ENCODE data around the gene TMEM11.
A peak's percentile ranks its signal among the peaks of the same experiment; 100 is the strongest.

The TMEM11 gene, protein sequence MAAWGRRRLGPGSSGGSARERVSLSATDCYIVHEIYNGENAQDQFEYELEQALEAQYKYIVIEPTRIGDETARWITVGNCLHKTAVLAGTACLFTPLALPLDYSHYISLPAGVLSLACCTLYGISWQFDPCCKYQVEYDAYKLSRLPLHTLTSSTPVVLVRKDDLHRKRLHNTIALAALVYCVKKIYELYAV

DNA sequence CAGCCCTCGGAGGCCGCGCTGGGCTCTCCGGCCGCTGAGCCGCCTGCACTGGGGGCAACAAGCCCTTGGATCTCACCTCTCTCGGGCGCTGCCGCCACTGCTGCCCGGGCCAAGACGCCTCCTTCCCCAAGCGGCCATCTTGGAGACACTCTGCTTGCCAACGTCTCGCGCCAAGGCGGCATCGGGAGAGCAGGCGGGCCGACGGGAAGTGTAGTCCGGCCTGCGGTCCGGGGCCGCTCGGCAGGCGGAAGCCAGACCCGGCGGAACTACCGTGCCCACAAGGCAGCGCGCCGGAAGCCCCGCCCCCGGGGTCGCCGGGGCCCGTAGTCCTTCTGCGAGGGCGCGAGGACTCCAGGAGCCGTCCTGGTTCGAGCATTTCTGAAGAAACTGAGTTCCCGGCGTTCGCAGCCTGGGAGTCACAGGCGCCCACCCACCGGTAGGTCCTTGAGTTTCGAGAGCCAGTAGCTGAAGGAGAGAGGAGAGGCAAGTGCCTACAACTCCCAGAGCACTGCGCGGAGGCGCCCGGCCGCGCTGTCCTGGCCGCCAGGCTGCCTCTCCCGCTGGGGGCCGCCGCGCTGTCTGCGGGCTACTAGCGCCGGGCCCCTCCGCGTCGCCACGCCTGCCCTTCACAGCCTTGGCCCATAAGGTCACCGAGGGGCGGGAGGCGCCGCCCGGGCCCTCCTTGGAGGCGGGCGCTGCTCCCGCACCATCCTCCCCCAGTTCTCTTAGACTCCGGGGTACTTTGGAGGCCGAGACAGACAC is at the start of gene TMEM11:
TSS of gene TMEM11 (minus strand) at position 147 of the 762 bp plus-strand sequence. CDS start at position 138, 9 bp downstream.
- DNase-seq = peak; percentile 97

DNA sequence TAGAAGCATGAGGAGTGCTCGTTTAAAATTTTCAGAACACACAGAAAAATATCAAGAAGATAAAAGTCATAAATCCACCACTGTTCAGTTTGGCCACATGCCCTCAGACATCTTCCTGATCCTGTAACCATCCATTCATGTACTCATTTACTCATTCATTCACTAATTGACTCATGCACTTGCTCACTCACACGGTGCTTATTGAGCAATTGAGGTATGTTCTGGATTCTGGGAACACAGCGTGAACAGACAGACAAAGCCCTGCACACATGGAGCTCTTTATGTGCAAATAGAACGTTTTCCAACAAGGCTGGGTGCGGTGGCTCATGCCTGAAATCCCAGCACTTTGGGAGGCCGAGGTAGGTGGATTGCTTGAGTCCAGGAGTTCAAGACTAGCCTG is 49.4 kb upstream of the TMEM11 start:
- DNase-seq = no peak

DNA sequence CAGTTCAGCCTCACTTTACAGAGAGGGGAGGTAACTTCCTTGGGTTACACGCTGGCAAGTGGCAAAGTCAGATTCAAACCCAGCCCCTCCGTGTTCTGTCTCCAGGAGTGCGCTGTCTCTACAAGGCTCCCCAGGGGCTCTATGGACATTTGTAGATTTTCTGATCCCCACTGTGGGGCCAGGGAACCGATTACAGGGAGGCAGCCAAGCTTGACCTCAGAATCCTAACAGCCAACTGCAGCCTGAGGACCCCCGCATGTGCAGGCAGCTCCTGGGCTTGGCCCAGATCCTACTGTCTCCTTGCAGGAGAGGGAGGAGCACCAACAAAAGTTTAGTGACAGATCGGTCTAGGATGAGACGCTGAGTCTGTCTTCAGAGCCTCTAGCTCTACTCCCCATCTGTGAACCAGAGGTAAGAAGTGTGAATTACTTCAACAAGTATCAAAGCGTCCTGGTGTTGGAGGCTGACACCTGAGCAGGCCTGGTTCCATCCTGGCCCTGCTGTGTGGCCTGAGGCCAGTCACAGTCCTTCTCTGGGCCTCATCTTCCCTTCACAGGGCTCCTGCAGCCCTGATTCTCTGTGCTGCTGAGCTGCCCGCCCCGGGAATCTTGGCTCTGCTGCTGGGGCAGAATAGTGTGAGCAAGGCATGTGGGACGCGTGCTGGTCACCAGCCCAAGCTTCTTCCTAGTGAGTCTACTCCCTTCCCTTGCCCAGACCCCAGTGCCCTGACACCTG is 48.5 kb upstream of the TMEM11 start:
- DNase-seq = no peak

DNA sequence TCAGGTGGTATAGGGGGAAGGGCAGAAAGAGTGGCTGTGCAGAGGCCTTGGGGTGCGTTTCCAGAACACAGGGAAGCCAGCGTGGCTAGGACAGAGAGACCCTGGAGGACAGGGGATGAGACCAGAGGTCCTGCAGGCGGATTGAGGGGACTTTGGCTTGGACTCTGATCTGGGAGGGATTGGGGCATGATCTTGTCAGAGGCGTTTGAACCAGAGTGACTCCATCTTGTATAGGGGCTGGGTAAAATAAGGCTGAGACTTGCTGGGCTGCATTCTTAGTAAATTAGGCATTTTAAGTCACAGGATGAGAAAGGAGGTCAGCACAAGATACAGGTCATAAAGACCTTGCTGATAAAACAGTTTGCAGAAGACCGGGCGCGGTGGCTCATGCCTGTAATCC is 44.6 kb upstream of the TMEM11 start:
- no peak for DNase-seq

DNA sequence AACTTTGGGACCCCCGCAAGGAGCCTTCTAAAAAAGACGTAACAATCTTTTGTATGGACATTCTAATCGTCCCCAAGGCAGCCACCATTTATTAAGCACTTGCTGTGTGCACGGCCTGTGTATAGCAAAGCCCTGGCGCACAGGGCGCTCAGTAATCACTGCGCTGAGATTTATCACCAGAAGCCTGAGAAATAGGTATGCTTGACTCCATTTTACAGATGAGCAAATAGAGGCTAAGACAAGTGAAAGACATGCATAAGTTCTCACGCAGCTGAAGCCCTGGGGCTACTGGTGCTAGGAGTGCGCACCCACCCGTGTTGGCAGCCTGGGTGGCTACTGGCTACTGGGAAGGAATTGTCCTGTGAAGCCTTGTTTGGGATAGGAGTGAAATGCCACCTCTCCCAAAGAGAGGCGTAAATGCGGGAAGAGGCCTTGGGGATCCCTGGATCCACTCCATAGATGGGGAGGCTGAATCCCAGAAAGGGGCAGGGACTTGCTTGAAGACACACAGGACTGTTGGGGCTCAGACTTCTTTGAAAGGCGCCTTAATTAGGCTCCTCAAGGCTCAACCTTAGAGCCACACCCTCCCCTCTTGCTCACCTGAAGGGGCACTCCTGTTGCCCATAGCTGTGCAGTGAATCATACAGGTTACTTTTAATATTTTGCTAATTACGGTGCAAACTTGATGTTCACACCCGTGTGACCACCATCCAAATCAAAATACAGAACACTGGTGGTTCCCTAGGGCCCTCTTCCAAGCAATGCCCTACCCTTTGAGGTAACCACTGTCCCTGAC is 39.9 kb upstream of the TMEM11 start:
- no peak for DNase-seq

DNA sequence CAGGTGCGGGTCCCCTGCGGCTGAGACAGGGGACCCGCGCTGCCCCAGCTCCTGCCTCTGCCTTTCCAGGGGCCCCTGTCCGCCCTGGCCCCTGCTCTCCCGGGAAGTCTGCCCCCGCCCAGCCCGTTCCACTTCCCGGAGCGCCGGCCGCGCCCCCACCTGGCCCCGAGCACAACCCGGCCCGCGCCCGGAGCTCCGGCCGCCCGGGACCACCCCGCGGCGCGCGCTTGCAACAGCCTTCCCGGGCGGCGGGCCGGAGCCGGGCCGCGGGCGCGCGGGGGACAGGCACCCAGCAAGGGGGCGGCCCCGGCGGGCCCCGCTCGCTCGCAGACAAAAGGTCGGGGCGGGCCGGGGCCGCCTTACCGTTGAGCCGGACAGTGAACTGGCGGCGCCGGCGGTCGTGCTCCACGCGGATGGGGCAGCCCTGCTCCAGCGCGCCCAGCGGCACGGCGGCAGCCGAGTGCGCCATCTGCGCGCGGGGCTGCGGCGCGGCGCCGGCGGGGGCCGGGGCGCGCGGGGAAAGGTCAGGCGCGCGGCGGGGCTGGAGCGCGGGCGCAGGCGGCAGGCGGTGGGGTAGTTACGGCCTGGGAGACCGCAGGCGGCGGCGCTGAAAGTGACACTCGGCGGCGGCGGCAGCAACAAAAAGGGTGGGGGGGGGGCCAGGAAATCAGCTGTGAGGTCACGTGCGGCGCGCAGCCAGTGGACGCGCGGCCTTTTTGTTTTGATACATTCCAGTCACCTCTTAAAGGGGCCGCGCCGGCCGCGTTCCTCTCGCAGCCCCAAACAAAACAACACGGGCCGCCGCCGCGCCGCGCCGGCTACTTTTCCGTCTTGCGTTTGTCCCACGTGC is 39.1 kb upstream of the TMEM11 start, which contains the start of gene NATD1:
TSS of gene NATD1 (minus strand) at position 615 of the 850 bp plus-strand sequence. CDS start at position 469, 146 bp downstream.
- DNase-seq = peak; percentile 87

DNA sequence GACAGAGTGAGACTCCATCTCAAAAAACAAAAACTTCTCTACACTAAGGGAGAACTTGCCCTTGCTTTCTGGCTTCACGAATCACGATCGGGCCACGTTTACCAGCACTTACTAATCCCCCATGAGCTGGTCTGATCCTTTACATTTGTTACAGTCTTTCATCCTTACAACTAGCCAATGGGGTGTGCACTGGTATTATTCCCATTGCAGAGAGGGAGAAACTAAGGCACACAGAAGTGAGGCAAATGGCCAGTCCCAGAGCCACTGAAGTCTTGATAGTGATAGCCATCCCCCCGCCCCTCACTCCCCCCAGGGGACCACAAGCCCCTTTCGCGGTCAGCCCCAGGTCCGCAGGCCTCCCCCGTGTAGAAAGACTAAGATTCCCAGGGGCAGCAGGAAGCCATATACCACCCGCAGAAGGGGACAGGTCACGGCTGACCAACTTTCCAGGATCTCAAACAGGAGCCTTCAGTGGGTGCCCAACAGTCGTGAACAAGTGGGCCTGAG is 38.4 kb upstream of the TMEM11 start:
- DNase-seq = no peak

DNA sequence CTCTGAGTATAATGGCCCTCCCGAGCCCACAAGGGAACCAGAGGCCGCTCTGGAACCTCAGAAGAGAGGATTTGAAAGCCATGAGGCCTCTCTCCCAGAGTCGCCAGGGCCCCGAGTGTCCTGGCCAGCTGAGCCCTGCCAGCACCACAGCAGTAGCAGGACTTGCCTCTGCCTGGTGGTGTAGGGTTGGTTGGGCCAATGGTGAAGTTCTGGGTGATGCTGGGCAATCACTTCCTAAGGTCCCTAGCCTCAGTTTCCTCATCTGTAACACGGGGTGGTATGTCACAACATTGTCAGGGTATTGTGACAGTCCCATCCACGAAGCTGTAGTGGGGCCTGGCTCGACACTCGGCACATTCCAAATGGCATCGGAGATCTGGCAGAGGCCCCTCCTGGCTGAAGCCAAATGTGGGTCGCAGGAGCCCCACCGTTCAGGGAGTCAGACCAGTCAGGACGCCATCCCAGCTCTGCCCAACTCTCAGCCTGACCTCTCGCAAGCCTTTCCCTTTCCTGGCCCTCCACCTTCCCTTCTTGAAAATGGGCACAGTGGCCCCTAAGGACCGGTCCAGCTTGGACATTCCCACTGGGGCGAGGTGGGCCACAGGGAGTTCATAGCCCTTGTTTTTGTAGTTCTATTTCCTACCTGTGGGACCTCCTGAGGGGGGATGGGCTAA is 37.5 kb upstream of the TMEM11 start:
- DNase-seq = no peak

DNA sequence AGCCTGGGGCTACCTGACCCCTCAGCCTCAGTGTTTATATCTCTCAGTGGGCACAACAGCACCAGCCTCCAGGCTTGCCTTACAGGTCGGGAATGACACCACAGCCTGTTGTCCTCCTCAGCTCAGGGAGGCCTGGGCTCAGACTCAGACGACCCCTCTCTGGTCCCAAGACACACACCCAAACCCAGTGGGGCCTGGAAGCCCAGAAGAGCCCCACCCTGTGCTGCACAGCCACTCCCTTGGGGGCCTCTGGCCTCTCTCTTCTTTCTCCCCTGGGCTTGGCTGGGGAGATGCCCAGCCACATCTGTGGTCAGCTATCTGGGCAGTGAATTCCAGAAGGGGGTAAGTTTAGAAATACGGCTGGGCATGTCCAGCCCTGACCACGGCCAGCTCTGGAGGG is 36.9 kb upstream of the TMEM11 start:
- no peak for DNase-seq

DNA sequence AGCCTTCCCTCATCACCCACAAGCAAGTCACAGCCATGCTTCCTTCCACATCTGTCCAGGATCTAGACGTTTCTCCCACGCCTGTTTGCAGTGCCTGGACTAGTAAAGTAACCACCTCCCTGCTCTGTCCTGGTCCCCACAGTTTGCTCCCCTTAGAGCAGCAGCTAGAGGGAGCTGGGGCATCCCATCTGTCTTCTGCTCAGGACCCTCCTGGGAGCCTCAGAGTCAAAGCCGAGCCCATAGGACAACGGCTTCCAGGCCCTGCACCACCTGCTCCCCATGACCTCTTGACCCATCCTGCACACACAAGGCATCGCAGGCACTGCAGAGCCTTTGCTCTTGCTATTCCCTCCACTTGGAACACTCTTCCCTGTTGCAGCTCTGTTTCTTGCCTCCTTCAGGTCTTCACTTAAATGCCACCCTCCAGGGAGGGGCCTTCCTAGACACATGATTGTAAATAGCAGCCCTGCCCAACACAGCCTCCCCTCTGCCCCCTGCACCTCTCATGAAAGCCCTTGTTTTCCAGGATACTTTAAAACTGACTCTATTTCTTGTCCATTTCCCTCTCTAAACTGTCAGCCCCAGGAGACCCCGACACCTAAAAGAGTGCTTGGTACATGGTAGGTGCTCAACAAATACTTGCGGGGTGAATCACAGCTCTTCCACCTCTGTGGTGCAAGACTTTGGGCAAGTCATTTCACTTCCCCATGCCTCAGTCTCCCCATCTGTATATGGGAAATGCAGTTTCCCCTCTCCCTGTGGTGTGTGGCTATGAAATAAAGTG is 36.2 kb upstream of the TMEM11 start:
- DNase-seq = no peak

DNA sequence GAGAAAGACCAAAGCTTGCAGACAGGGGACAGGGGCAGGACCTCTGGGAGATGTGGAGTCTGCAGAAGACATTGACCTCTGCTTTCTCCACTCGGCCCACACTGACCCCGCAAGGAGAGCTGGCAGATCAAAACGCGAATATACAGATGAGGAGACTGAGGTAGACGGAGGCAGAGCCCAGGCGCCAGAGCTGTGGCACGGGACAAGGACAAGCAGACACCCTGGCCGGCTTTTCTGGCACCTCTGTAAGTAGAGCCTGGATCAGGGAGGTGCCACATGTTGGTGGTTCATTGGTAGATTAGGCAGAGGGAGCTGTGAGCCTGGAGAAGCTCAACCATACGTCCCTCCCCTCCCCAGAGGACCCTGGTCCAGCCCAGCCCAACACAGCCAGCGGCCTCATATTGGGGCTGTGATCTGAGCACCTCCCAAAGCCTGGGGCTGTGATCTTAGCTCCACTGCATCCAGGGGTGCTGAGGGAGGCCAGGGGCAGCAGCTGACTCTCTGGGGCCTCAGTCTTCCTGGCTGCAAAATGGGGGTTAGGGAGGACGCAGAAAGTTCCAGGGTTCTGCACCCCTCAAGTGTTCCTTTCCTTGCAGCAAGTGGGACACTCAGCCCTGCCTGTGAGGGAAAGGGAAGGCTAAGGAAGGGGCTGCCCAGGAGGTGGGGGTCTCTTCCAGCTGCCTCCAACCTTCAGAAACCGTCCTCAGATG is 35.3 kb upstream of the TMEM11 start:
- DNase-seq = no peak

DNA sequence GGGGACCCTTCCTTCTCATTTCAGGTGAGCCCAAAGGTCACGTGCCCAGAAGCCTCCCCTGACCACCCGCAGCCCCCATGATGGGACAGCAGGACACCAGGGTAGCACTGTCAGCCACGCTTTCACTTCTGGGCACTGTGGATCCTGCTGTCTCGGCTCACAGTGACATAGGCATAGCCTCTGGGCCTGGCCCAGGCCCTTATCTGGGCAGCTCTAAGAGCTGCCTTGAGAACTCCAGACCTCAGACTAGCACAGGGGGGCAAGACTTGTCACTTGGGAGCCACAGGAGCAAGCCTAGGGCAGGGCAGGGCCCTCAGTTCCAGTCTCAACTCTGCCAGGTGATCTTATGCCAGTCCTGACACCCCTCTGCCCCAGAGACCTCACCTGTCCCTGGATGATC is 34.5 kb upstream of the TMEM11 start:
- DNase-seq = no peak

DNA sequence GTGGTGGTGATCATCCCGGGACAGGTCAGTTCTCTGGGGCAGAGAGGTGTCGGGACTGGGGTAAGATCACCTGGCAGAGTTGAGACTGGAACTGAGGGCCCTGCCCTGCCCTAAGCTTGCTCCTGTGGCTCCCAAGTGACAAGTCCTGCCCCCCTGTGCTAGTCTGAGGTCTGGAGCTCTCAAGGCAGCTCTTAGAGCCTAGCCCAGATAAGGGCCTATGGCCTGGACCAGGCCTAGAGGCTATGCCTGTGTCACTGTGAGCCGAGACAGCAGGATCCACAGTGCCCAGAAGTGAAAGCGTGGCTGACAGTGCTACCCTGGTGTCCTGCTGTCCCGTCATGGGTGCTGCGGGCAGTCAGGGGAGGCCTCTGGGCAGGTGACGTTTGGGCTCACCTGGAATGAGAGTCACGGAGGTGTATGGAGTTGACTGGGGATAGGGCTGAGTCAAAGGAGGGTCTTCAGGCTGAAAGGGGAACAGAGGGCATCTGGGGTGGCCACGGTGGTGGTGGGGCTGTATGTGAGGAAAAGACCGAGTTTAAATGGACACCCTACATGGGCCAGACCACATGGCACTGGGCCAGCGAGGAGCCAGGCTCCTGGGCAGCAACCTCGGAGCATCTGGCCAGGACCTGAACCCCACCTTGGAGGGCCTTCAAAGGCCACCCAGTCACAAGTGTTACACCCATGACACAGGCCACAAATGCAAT is 33.7 kb upstream of the TMEM11 start:
- DNase-seq = no peak

DNA sequence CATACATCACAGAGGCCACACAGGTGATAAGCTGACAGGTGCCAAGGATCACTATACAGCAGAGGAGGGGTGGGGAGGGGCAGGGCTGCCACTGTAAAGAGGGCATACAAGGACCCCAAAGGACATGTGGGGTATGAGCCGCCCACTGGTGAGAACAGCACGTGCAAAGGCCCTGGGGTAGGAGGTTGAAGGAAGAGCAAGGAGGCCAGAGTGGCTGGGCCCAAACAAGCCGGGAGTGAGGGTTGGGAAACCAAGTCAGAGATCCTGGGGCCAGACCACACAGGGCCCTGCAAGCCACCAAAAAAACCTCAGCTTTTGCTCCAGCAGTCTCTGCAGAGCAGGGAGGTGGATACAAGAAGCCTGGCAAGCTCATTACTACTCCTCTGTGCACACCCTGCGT is 32.7 kb upstream of the TMEM11 start:
- DNase-seq = no peak

DNA sequence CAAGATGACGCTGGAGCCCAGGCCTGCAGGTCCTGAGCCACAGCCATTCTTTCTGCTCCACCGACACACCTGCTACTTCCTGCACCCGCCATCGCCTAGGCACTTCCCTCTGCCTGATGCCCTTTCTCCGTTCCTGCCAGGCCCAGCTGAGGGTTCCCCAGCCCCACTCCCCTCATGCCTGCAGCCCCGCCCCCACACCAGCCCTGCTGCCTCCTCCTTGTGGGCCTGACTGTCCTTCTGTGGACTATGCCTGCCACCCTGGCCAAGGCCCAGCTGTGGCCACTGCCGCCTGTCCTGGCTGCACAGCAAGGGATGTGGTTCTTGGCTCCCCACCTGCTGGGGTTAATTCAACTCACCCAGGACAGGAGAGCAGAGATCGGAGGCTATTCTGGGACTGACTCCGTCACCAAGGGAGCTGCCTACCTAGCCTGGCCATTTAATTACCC is 31.7 kb upstream of the TMEM11 start:
- no peak for DNase-seq

DNA sequence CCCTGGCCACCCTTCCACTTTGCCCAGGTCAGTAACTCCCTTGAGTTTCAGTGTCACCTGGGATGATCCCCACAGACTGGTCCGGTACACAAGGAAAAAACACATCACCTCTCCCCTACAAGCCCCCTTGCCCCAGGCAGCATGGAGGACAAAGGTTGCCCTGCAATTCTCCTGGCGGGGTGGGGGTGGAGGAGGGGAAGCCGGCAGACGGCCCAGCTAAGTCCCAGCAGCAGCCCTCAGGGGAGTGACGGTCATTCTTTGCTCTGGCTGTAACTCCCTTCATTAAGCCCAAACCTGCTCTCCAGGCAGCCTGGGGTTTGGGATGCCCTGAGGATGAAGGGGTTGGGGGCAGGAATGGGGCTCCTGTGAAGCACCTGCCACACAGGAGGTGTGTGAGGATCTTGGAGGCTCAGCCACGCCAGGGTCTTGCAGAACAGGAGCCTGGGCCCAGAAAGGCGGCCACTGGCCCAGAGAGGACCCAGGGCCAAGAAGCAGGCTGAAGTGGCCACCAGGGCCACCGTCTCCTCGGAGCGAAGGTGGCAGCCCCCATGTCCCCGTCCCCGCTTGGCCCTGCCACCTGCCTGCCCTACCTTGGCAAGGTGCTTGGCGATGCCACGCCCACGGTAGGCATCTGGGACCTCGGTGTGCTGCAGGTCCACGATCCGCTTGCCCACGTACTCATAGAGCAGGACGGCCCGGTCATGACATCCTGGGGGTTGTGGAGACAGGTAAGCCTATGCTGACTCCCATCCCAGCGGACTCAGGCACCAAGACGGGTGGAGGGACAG is 29.7 kb upstream of the TMEM11 start:
- DNase-seq = no peak

DNA sequence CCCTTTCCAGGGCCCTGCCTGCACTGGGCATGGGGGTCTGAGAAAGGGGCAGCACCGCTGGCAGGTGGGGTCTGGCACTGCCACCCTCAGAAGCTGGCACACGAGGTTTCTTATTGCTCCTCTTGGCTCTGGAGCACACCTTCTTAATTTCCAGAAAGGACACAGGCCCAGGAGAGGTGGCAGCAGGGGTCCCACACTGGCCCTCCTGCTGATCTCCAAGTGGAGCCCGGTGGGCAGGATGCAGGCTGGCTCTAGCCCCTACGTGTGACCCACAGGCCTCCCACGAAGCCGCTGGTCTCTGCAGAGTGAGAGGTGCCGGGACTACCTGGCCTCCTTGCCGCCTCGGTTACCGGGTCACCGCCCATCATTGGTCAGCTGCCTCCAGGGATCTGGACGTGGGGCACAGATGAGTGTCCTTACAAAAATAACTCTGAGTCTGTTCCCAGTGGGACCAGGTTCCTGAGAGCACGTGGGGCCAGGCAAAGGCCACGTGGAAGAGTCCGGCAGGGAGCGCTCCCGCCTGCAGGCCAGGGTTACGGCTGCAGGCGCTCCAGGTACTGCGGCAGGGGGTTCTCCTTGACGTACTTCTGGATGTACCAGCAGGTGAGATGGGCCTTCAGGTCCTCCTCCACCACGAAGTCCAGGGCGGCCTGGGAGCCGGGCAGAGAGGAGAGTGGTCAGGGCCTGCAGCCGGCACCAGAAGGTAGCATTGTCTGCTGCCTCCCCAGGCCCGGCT is 29.0 kb upstream of the TMEM11 start:
- no peak for DNase-seq
